Retinal pigment epithelial cell (primary cell): Measurements from ENCODE around the gene PKD1L1.

ENCODE experiments used
- DNase-seq: peaks from one replicate; pipeline ENCODE4 v3.0.0-alpha.2; 2010; ENCODE audit warnings: low read depth
- H3K4me3 ChIP-seq: 2 replicates; pipeline ENCODE4 v1.5.1; 2011; ENCODE audit warnings: mild to moderate bottlenecking, low read length, control low read depth, moderate library complexity
- CTCF ChIP-seq: conservative IDR thresholded peaks from 2 replicates; pipeline ENCODE4 v1.5.1; 2011; ENCODE audit warnings: low read depth, low read length, control low read depth, inconsistent platforms

PKD1L1 gene

GRCh38 chr7:47941136-47941844 lies 7.0 kb downstream of the PKD1L1 start:
- H3K4me3 ChIP-seq = no peak overlapping the region
- TF ChIP-seq CTCF = no peak
- peak; percentile 52 for DNase-seq

GRCh38 chr7:47940088-47941013 lies 7.9 kb downstream of the PKD1L1 start:
- no peak for TF ChIP-seq CTCF
- H3K4me3 ChIP-seq = no peak overlapping the region
- no peak for DNase-seq

DNA sequence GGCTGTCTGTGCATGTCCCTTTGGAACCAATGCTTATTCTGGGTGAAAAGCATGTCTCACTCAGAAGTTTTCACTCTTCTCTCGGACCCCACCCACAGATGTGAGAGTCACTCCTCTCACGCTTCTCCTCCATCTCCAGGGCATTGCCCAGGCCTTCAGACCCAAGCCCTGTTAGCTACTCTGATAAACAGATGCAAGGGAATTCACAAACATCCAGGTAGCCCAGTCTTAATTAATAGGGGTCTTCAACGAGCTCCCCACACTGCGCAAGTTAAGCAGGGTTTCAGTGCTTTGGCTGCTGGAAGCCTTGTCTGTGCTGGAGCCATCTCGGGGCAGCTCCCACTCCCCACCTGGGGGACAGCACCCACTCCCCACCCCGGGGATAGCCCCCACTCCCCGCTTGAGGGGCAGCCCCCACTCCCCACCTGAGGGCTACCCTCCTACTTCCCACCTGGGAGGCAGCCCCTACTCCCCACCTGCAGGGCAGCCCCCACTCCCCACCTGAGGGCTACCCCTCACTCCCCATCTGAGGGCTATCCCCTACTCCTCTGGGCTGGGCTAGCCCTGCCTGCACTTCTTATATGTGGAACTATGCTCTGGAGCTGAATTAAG lies 8.7 kb downstream of the PKD1L1 start:
- DNase-seq = no peak
- no peak overlapping the region for H3K4me3 ChIP-seq
- no peak for TF ChIP-seq CTCF

GRCh38 chr7:47938574-47939165 lies 9.6 kb downstream of the PKD1L1 start:
- DNase-seq = no peak
- peak; percentile 31 for TF ChIP-seq CTCF

DNA sequence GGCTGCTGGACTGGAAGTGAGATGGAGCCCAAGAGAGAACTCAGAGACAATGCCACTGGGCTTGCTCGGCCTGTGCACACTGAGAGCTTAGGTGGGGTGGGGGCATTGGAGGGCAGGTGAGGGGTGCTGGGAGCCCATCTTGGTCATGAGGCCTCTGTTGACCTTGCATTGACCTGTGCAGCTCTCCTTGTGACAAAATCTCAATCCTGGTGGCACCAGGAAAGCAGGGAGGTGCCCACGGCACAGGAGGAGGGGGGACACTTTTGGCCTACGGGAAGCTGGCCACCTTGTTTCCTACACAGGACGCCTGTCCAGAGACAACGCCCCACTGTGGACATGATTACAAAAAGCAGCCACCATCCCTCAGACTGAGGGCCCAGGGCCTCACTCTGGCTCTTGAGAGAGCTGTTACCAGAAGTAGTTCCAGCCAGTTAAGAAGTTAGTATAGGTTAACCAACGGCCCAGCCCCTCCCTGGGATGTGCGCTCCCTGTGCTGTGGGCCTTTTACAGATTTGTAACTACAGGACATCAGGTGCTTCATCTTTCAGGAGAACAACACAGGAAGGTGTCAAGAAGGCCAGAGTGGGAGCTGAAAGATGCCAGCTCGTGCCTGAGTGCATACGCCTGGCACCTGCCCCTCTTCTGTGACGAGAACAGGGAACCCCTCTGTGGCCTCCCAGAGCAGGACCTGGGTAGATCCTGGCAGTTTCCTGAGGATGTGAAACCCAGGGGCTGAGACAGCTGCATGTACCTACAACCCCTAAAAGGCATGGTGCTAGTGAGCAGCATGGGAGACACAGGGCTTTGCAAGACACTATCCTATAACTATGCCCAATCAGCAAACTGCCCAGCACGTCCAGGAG lies 10.3 kb downstream of the PKD1L1 start:
- no peak overlapping the region for H3K4me3 ChIP-seq
- no peak for DNase-seq
- no peak for TF ChIP-seq CTCF

More at GRCh38 chr7:47938574-47939165, 9.6 kb downstream of the PKD1L1 start:
- H3K4me3 ChIP-seq = no peak overlapping the region

DNA sequence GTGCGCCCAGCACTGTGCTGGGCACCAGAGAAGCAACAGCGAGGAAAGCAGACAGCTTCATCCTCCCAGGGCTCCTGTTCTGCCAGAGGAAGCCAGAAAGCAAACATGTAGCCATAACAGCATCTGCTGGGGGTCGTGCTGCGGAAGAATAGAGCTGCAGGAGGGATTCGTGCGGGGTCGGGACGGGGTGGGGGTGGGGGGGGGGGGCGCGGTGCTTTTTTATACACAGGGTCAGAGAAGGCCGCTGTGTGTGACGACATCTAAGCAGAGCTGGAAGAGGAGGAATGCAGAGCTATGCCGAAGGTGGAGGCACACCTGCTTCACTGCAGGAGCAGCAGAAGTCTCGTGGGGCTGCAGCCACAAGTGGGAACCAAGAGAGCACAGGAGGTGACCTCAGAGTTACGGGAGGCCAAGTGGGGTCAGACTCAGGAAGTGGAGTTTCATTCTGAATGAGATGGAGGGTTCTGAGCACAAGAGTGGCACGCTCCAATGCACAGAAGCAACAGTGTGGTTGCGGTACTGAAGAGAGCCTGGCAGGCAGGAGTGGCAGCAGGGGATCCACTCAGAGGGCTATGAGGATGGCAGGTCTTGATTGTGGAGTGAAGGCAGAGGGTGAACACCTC lies 11.1 kb downstream of the PKD1L1 start:
- DNase-seq = no peak
- no peak overlapping the region for H3K4me3 ChIP-seq
- no peak for TF ChIP-seq CTCF
